Stimulated activated CD8-positive, alpha-beta memory T cell treated with anti-CD3 and anti-CD28 coated beads, Interleukin-4, amount 100 ng/mL, for 24 hours (primary cell): ENCODE measurements around the gene ACACB.
A peak's percentile ranks its signal among the peaks of the same experiment; 100 is the strongest.

Experiments
- DNase-seq: peaks from one replicate; pipeline ENCODE4 v3.0.0-alpha.2; 2020; ENCODE audit warnings: low read depth

The ACACB gene

DNA sequence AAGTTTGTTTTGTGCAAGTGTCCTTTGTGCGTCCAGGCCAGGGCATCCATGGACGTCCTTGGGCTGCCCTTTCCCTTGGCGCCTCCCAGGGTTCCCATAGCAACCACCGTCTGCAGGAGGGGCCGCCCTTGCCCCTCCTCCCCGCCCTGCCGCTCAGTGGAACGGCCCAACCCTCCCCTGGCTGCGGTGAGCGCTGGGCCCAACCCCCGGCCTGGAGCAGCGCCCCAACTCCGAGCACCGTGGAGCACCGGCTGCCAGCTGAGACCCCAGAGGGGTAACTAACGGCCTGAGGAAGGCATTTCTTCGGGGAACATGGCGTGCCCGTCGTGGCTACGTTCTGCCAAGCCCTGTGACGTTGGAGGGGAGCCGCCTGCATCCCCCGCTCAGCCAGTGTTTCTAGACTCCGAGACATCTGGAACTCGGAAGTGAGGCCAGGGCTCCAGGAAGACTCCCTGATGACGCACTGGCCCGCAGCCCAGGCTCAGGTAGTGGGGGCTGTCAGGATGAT is 5.3 kb upstream of the ACACB start:
- DNase-seq = peak; percentile 27

DNA sequence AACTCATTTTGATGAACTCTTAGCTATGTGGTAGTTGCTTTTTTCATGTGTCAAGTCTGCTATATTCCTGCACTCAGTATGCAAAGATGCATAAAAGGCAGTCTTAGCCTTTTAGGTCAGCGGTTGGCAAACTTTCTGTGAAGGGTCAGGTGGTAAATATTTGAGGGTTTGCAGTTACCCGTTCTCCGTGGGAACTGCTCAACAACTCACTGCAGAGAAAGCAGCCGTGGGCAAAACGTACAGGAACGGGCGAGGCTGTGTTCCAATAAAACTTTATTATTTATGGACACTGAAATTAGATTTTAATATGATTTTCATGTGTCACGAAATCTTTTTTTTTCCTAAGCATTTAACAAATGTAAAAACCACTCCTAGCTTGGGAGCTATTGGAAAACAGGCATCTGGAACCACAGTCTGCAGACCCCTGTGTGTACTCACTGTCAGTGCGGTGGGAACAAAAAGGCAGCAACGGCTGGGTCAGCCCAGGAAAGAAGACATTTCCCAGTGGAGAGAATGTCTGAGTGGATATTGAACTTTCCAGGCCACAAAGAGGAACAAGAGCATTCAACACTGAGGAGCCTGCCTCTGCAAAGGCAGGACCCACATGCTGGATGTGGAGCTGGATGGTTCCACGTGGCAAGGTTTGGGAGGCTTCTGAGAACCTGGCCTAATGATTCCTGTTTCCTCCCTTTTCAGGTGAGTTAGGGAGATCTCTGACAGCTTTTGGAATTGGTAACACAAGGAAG is 3.5 kb upstream of the ACACB start:
- no peak for DNase-seq

DNA sequence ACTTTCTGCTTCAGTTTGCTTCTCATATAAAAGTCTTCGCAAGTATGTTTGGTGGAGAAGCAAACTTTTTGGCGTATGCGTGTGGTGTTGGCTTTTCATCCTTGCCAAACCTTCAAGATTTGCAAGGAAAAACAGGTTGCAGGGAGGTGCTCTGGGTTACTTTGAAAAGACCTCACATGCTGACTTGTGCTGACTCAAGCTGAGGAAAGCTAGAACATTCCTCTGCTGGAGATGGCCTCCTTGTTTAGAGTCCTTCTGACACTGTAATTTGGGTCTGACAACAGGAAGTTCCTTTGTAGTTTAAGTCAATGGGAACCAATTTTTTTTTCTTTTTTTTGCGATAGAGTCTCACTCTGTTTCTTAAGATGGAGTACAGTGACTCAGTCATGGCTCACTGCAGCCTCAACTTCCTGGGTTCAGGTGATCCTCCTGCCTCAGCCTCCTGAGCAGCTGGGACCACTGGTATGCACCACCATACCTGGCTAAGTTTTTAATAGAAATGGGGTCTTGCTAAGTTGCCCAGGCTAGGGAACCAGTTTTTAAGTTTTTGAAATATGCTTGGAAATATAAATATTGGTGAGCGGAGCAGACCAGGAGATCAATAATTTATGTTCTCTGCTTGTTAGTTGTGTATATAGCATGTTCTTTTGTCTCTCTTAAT is 2.6 kb upstream of the ACACB start:
- DNase-seq = no peak

DNA sequence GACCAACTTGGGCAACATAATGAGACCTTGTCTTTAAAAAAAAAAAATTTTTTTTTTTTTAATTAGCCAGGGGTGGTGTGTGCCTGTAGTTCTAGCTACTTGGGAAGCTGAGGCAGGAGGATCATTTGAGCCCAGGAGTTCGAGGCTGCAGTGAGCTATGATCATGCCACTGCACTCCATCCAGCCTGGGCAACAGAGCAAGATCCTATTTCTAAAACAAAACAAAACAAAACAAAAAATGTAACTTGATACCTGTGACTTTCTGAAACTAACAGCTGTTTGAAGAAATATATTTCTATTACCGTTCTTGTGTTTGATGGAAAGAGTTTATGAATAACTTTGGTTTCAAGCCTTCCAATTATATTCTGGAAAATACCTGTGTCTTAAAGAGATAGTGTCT is 1.7 kb upstream of the ACACB start:
- no peak for DNase-seq

DNA sequence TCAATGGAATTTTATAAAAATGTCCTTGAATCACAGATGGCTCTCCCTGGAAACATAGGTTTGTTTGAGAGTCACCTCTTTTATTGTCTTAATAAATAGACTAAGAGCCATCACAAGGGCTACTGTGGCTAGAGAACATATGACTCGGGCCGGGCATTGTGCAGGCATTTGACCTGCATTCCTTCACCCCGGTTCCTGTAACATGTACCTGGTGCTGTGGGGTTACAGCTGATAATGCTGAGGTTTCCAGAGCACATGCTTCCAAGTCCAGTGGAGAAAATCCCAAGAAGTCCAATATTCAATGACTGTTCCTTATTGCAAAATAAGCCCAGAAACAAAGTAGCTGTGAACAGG is 1.0 kb upstream of the ACACB start:
- DNase-seq = no peak

DNA sequence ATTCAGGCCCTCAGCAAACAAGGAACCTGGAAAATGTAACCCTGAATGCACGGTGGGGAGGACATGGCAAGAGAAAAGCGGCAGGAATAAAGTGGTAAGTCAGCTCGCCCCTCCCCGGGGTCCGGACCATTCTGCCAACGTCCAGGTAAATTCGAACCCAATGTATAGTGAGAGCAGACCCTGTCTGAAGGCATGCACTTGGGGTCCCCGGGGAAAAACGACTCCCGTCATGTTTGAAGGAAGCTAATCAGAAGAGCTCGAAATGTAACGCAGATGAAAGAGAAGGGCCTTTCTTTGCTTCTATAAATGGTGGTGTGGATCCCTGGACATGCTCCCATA is 193 bp downstream of the ACACB start:
- no peak for DNase-seq

DNA sequence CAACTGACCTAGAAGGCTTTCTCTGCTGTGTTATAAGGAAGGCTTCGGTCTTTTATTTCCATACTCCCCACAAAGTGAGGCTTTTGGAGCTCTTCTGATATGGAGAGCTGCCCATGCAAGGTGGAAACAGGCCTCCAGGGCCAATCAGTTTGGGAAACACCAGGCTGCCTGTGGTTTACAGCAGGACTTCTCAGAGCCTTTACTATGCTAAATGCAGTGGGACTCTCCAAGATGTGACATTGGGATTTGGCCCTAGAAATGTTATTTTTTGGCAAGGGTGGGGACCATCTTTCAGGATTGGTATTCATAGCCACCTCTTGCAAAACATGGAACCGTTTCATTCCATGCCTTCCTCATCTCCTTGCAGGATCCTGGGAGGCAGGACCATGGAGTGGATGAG is 3.7 kb downstream of the ACACB start:
- DNase-seq = no peak

DNA sequence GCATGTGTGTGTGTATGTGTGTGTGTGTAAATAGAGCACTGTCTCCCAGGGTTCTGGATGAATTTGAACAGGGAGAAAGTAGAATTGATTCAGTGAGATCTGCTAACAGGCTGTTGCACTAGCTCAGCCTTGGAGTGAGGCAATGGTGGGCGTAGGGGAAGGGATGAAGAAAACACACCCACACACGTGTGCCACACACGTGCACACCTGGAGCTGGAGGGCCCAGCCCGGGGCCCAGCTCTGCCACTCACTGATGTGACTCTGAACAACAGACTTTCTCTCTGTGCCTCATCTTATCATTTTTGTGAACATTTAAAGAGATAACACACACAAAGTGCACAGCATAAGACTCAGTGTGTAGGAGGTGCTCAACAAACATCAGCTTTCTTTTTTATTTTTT is 4.2 kb downstream of the ACACB start:
- DNase-seq = no peak

DNA sequence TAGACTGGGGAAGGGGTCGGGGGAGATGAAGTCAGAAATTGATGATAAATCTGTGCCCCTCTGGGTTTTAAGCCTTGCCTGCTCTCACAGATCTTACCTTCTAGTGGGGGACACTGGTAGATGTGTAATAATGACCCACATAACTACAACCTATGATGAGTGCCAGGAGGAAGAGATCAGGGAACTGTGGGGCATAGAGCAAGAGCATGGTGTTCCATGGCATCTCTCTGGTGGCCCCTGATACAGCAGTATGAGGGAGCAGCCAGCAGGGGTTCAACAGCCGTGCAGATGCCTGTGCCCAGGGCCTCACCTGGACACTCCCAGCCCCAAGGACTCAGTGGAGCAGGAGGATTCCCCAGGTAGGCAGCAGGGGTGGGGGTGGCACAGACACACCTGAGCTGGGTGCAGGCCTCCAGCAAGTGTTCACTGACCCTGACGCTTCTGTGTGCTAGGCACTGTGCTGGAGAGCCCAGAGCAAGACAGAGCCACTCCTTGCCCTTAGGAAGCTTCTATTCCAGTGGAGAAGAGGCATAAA is 5.0 kb downstream of the ACACB start:
- DNase-seq = no peak

DNA sequence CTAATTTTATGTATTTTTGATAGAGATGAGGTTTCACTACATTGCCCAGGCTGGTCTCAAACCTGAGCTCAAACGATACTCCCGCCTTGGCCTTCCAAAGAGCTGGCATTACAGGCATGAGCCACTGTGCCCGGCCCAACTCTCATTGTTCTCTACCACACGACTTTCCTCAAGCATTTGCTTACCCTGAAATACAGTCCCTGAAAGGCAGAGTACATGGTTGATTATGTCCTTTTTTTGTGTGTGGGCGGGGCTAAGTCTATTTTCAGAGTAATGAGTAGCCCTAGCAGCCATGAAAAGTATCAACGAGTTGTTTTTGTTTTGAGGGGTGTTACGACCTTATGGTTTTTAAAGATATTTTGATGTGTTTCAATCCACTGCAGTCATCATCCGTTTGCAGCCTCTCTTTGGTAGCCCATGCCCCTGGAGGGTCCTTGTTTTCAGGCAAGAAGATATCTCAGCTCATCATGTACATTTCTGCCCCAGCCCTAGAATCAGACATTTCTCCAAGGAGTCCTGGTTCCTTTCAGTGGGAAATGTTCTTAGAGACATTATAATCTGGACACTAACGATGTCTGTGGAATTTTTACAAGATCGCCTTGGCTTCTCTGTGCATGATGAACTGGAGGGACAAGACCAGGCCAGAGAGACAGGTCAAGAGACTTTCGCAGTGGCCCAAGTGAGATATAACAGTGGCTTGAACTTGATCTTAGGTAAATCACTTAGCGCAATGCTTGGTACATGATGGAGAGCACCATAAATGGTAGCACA is 8.7 kb downstream of the ACACB start:
- no peak for DNase-seq

DNA sequence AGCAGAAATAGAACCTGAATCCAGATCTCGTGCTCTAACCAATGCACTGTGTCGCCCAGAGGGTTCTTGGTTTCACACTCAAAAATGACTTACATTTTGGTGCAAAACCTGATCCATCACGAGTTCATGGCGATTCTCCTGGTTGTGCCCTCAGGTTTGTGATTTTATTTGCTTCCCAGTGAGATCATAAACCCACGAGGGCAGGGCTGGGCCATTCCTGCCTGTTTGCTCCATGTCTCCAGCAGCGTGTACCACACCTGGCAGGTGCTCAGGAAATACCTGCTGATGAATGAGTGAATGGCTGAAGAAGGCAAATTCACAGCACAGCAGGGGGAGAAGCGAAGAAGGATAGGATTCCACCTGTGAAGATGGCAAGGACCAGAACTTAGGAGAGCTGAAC is 9.4 kb downstream of the ACACB start:
- no peak for DNase-seq

DNA sequence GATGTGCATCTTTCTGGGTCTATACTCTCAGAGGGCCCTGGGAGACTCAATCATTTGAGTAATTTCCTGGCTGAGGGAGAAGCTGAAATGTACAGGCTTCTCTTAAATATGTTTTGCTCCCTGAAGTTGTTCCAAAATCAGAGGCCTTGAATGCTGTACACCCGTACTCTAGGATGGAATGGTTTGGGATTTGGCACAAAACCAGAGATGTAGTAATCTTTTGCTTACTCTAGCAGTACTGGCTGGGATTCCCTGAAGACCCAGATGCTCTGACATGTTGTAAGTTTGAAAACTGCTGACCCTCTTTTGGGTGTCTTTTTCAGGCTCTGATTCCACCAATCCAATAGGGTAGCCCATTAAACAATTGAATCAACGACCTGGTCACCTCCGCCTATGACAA is 10.4 kb downstream of the ACACB start:
- DNase-seq = no peak

DNA sequence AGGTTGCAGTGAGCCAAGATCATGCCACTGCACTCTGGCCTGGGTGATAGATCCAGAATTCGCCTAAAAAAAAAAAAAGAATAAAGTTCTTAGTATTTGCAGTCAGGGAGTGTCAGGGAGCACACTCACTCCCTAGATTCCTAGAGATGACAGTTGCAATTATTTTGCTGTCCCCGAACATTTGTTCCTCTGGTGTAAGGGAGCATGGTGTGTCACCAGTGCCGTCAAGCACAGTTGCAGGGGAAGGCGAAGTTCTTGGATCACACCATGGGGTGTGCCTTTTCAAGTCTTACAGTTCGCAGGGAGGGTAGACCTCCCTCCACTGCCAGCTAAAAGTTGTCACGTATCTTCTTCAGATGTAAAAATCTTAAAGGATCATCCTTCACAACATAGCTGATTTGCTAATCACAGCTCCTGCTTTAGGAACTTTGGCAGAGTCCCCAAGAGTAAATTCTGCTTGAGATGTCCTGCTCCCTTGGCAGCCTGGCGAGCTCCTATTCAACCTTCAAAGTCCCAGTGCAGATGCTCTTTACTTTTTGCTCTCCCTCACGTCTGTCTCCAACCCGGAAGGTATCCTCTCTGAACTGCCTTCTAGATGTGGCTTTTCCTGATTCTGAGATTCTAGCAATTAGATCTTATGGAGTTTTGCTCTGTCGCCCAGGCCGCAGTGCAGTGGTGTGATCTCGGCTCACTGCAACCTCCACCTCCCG is 11.3 kb downstream of the ACACB start:
- DNase-seq = no peak

DNA sequence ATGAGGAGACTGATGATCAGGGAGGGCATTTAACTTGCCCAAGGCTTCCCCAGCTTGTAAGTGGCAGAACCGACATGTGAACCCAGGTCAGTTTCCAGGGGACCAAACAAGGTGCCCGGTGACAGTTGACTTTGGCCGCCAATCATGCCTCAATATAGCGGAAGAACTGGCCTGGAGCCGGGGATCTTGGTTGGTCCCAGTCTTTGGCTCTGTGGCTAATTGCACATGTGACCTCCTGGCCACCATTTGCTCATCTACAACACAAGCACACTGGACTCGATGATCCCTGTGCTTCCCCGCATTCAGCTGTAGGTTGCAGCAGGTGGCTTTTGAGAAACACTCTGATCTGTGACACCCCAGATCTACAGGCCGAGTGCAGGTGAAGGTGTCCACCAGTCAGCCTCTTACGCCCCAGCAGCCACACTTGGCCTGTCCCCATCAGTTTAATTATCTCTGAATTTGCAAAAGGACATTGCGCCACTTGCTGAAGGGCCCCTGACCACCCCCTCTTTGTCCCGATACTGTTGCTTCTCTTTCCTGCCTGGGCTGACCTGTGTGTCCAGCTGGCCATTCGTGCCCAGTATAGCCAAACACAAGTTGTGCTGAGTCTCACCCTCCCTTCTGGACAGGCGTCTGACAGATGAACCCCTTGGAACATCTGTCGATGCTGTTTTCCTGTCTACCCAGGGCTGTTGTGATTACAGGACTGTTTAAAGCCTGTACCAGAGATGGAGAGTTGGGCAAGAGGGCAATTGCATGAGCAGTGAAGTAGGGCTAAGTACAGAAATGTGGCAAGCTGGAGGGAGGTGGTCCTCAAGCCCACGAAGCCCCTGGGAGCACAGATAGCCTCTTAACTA is 14.1 kb downstream of the ACACB start:
- DNase-seq = no peak

DNA sequence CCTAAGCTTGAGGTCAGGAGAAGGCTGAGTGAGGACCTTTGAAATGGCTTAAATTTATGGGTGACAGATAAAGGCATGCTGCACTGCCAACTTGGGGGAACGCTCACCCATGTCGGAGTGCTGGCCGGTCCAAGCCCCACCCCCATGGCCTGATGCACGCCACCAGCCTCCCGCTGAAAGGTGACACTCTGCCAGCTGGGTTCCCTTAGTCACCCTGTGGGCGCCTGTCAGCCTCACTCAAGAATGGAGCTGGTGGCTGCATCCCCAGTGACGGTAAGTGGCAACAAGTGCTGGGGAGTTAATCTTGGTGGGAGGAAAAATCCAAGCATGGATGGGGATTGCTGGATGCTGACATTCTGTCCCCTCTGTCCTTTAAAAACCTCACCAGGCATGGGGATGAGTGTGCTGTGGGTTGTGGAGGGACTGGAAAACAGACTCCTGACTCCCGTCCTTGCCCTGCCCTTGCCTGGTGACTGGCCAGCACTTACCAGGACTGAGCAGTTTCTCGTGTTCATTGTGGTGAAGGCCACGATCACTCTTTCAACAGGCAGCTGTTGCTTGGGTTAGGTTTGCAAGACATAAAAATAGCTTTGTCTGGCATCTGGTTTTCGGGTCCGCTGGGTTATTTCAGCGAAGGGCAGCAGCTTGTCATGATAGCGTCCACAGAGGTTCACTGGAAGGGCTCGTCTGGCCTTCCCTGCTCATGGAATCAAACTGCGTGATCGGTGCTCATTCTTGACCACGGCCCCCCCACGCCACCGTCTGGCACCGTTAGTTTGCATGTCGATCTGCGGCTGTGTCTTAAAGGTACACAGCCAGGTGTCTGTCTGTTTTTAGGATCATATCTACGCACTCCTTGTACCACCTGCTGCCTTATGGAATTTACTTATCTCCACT is 15.0 kb downstream of the ACACB start:
- no peak for DNase-seq

DNA sequence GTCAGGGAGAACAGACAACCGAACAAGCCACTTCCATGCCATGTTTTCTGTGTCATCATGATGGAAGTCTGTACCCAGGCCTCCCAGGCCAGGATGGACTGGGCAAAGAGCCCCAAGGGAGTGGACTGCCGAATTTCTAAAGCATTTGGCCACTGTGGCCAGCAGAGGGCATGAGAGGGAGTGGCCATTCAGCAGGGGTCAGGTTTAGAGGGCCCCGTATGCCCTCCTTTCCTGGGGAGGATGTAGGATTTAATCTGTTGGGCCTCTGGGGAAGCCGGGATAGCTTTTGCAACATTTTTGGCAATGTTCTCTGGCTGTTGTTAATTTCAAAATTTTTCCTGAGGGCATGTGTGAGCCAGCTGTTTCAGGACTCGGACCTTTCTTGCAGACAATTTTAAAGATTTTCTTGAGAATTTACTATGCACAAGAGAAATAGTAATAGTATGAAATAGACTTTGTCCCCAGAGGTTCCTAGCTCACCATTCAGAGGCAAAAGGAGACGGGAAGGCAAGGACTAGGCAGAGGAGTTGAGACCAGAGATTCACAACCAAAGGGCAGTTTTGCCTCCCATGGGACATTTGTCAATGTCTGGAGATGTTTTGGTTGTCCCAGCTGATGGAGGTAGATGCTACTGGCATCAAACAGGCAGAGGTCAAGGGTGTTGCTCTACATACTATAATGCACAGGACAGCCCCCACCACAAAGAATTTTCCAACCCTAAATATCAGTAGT is 18.0 kb downstream of the ACACB start:
- DNase-seq = no peak

DNA sequence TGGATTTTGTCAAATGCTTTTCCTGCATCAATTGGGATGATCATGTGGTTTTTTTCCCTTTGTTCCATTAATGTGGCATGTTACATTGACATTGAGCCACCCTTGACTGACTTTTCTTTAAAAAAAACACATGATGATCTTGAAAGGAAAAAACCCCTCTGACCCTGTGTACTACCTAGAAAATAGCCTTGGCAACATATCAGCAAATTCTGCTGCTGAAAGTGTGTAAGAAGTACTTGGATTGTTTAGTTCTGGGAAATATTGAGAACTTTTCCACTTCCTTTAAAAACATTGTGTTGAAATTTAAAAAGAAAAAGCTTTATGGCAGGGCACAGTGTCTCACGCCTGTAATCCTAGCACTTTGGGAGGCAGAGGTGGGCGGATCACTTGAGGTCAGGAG is 20.7 kb downstream of the ACACB start:
- DNase-seq = no peak

DNA sequence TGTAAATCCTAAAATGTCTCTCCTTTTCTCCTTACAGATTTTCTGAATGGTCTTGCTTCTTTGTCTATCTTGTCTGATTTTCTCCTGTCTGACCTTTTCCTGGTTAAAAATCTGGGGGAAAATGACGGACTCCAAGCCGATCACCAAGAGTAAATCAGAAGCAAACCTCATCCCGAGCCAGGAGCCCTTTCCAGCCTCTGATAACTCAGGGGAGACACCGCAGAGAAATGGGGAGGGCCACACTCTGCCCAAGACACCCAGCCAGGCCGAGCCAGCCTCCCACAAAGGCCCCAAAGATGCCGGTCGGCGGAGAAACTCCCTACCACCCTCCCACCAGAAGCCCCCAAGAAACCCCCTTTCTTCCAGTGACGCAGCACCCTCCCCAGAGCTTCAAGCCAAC is 23.0 kb downstream of the ACACB start:
- DNase-seq = no peak

DNA sequence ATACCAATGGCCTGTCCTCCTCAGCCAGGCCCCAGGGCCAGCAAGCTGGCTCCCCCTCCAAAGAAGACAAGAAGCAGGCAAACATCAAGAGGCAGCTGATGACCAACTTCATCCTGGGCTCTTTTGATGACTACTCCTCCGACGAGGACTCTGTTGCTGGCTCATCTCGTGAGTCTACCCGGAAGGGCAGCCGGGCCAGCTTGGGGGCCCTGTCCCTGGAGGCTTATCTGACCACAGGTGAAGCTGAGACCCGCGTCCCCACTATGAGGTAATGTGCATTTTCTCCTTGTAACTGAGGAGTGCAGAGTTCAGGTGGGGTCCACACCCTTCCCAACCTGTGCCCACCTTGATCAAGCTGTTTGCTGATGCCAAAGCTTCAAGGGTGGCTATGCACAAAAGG is 23.4 kb downstream of the ACACB start:
- no peak for DNase-seq

DNA sequence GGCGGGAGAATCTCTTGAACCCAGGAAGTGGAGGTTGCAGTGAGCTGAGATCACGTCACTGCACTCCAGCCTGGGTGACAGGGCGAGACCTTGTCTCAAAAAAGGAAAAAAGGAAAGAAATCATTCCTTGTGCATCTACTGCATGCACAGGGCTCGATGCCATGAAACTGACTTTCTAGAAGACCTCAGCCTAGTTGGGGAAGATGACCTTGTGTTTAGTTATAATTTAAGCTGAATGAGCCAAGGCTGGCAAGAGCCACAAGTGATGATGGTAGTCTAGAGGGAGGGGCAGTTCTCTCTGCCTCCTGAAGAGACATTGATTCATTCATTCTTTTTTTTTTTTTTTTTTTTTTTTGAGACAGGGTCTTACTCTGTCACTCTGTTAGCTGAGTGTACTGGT is 24.2 kb downstream of the ACACB start:
- no peak for DNase-seq
